IPS-11a (cell line): Measurements from ENCODE around the gene FXYD7.
"Not testable (repeated sequence)": the region's sequence is repeated elsewhere in the genome, so short reads cannot be mapped to it uniquely, and the experiment has no call there.

Experiments used
- H3K4me3 ChIP-seq: one replicate; pipeline ENCODE4 v1.5.1; 2013; ENCODE audit warnings: low read depth, low read length, control low read depth

Gene FXYD7

DNA sequence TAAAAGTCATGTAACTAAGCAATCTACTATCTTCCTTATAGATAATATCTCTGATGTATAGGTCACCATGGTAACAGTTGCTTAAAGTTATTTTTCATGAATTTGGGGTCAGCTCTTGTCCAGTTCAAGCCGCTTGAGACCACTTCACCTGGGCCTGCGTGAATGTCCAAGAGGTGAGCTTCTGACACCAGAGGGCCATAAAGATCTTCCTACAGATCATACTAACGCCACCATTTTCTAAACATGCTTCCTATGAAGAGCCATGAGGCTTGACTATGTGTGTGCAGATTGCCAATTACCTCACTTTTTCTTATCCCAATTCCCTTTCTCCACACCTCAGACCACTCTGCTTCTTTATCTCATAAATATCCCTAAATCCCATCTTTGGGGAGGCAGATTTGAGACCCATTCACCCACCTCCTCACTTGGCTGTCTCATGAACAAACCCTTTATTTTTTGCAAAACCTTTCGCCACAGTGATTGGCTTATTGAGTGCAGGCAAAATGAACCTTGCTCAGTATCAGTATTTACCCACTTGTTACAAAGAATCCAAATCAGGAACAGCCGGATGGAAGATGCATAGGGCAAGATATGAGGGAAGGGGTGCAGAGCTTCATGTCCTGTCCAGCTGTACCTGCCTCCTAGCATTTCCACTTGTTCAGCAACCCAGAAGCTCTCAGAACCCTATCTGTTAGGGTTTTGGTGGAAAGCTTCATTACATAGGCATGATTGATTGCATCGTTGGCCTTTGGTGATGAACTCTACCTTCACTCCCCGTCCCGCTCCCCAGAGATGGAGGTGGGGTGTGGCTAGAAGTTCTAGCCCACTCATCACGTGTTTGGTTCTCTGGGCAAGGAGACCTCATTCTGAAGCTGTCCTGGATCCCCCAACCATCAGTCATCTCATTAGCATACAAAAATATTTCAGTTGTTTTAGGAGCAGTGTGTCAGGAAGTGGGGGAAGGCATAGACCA is 51.2 kb downstream of the FXYD7 start:
- H3K4me3 ChIP-seq = no peak overlapping the region

DNA sequence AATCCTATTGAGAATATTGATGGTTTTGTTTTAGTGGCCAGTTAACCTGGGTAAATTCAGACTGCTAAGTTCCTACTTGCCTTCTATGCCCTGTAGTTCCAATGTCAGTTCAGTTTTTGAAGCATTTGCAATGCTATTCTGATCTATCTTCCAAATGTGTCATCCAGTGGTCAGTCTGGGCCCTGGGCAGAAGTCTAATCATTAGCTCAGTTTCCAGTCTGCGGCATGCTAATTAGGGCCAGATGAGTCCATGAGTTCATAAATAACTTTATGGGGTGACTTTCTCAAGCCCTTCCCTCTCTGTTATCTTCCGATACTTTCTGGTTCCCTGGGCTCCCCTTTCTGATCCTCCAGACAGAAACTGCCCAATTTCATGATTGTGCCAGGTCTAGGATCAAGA is 52.8 kb downstream of the FXYD7 start:
- no peak overlapping the region for H3K4me3 ChIP-seq

GRCh38 chr19:35196861-35197260 is 53.8 kb downstream of the FXYD7 start:
- not testable (repeated sequence) for H3K4me3 ChIP-seq

- no peak overlapping the region for H3K4me3 ChIP-seq
Observed at GRCh38 chr19:35199481-35199880, 56.4 kb downstream of the FXYD7 start.

GRCh38 chr19:35202722-35203688 is 60.0 kb downstream of the FXYD7 start:
- no peak overlapping the region for H3K4me3 ChIP-seq
